HUES64 (cell line): ENCODE results near the gene SLC25A11.

Source experiments
- H3K27ac ChIP-seq: 2 replicates; pipeline ENCODE4 v1.7.0; 2013; ENCODE audit warnings: low read depth, low read length, inconsistent platforms
- H3K27me3 ChIP-seq: 2 replicates; pipeline ENCODE4 v1.6.1; 2013; ENCODE audit warnings: mild to moderate bottlenecking, low read length; ENCODE audit not compliant: insufficient read depth
- H3K36me3 ChIP-seq: 2 replicates; pipeline ENCODE4 v1.6.1; 2013; ENCODE audit warnings: mild to moderate bottlenecking, low read length; ENCODE audit not compliant: insufficient read depth
- H3K4me1 ChIP-seq: 2 replicates; pipeline ENCODE4 v1.6.1; 2013; ENCODE audit warnings: mild to moderate bottlenecking, low read length, moderate library complexity; ENCODE audit not compliant: insufficient read depth
- H3K4me3 ChIP-seq: 2 replicates; pipeline ENCODE4 v1.5.1; 2013; ENCODE audit warnings: mild to moderate bottlenecking, low read length, moderate library complexity
- H3K9ac ChIP-seq: 2 replicates; pipeline ENCODE4 v1.6.1; 2013; ENCODE audit warnings: mild to moderate bottlenecking, low read depth, low read length
- H3K9me3 ChIP-seq: 2 replicates; pipeline ENCODE4 v1.6.1; 2013; ENCODE audit warnings: low read depth, low read length; ENCODE audit not compliant: insufficient read depth
- WGBS: fragments of 150-250, 120-280 bp; methylation state at CpG from one replicate; pipeline ENCODE4 v1.1.7; 2013; ENCODE audit warnings: missing lambda C conversion rate; 5-methylcytosine and 5-hydroxymethylcytosine counted together

Gene SLC25A11

GRCh38 chr17:4948931-4949320, 9.1 kb upstream of the SLC25A11 start:
- H3K9ac ChIP-seq = peak overlapping the region; percentile 99
- under 1% methylated on average over 40 of the region's 40 CpGs for WGBS
- H3K4me1 ChIP-seq = peaks cover 32% of the 10 kb centered on the region
- no peaks in the 10 kb centered on the region for H3K27me3 ChIP-seq
- peaks cover 35% of the 10 kb centered on the region for H3K36me3 ChIP-seq
- no peaks in the 10 kb centered on the region for H3K9me3 ChIP-seq
- peak overlapping the region; percentile 99 for H3K4me3 ChIP-seq
- peak overlapping the region; percentile 100 for H3K27ac ChIP-seq

- peaks cover 41% of the 10 kb centered on the region for H3K36me3 ChIP-seq
- peaks cover 32% of the 10 kb centered on the region for H3K4me1 ChIP-seq
- H3K4me3 ChIP-seq = peak within 1 kb of the TSS; percentile 99
- H3K9me3 ChIP-seq = no peaks in the 10 kb centered on the region
- H3K9ac ChIP-seq = peak within 1 kb of the TSS; percentile 99
- H3K27ac ChIP-seq = peak within 1 kb of the TSS; percentile 100
- no peaks in the 10 kb centered on the region for H3K27me3 ChIP-seq
- under 1% methylated on average over 55 of the region's 59 CpGs for WGBS
These were observed 8.5 kb upstream of the SLC25A11 start, which contains the start of gene PFN1 for GRCh38 chr17:4948166-4948930. PFN1 (minus strand) TSS chr17:4948530; CDS start chr17:4948394, 136 bp downstream.

GRCh38 chr17:4947411-4948165, 7.7 kb upstream of the SLC25A11 start:
- WGBS = under 1% methylated on average over 48 of the region's 56 CpGs
- H3K4me3 ChIP-seq = peak overlapping the region; percentile 99
- peak overlapping the region; percentile 100 for H3K27ac ChIP-seq
- no peaks in the 10 kb centered on the region for H3K9me3 ChIP-seq
- H3K36me3 ChIP-seq = peaks cover 49% of the 10 kb centered on the region
- peaks cover 32% of the 10 kb centered on the region for H3K4me1 ChIP-seq
- no peaks in the 10 kb centered on the region for H3K27me3 ChIP-seq
- H3K9ac ChIP-seq = peak overlapping the region; percentile 99

GRCh38 chr17:4947010-4947410, 7.2 kb upstream of the SLC25A11 start:
- peak overlapping the region; percentile 99 for H3K4me3 ChIP-seq
- H3K27ac ChIP-seq = peak overlapping the region; percentile 100
- peak overlapping the region; percentile 74 for H3K9ac ChIP-seq
- peaks cover 32% of the 10 kb centered on the region for H3K4me1 ChIP-seq
- peaks cover 54% of the 10 kb centered on the region for H3K36me3 ChIP-seq
- WGBS = 3% methylated on average over 7 of the region's 7 CpGs
- no peaks in the 10 kb centered on the region for H3K27me3 ChIP-seq
- no peaks in the 10 kb centered on the region for H3K9me3 ChIP-seq

- H3K9me3 ChIP-seq = no peaks in the 10 kb centered on the region
- peak overlapping the region; percentile 100 for H3K27ac ChIP-seq
- H3K4me1 ChIP-seq = peaks cover 27% of the 10 kb centered on the region
- H3K4me3 ChIP-seq = peak overlapping the region; percentile 99
- H3K36me3 ChIP-seq = peaks cover 57% of the 10 kb centered on the region
- H3K9ac ChIP-seq = peak overlapping the region; percentile 74
- WGBS = 54% methylated on average over 14 of the region's 16 CpGs
- no peaks in the 10 kb centered on the region for H3K27me3 ChIP-seq
These were observed 6.6 kb upstream of the SLC25A11 start for GRCh38 chr17:4946312-4946976.

GRCh38 chr17:4945944-4946280, 6.1 kb upstream of the SLC25A11 start:
- peaks cover 57% of the 10 kb centered on the region for H3K36me3 ChIP-seq
- H3K9ac ChIP-seq = peak overlapping the region; percentile 74; the same call in 1 of the 2 replicates

GRCh38 chr17:4945176-4945943, 5.5 kb upstream of the SLC25A11 start:
- 80% methylated on average over 7 of the region's 7 CpGs for WGBS
- Histone ChIP-seq H3K4me1 (peaks cover 24% of the 10 kb centered on the region; the same call in 1 of the 2 replicates), H3K27me3 (no peaks in the 10 kb centered on the region), H3K9me3 (no peaks in the 10 kb centered on the region), H3K36me3 (peaks cover 57% of the 10 kb centered on the region), H3K9ac (peak overlapping the region; percentile 25; the same call in 1 of the 2 replicates), H3K4me3 (peak overlapping the region; percentile 99; the same call in 1 of the 2 replicates), H3K27ac (peak overlapping the region; percentile 100)

More at GRCh38 chr17:4945944-4946280, 6.1 kb upstream of the SLC25A11 start:
- Histone ChIP-seq H3K27ac (peak overlapping the region; percentile 100; the same call in 1 of the 2 replicates), H3K4me1 (peaks cover 26% of the 10 kb centered on the region), H3K27me3 (no peaks in the 10 kb centered on the region), H3K4me3 (peak overlapping the region; percentile 99; the same call in 1 of the 2 replicates), H3K9me3 (no peaks in the 10 kb centered on the region)
- WGBS = 73% methylated on average over 4 of the region's 4 CpGs

GRCh38 chr17:4944554-4945175, 4.8 kb upstream of the SLC25A11 start:
- peaks cover 57% of the 10 kb centered on the region for H3K36me3 ChIP-seq
- H3K4me1 ChIP-seq = peaks cover 24% of the 10 kb centered on the region; the same call in 1 of the 2 replicates
- 89% methylated on average over 6 of the region's 8 CpGs for WGBS
- no peak overlapping the region; the same call in 1 of the 2 replicates for H3K9ac ChIP-seq
- H3K9me3 ChIP-seq = no peaks in the 10 kb centered on the region
- H3K27me3 ChIP-seq = no peaks in the 10 kb centered on the region
- H3K27ac ChIP-seq = peak overlapping the region; percentile 100
- 0 out of 2 replicates have a peak overlapping the region, but pooled peaks have one; percentile 99 for H3K4me3 ChIP-seq

- H3K27me3 ChIP-seq = no peaks in the 10 kb centered on the region
- no peak overlapping the region for H3K4me3 ChIP-seq
- H3K9me3 ChIP-seq = no peaks in the 10 kb centered on the region
- H3K36me3 ChIP-seq = peaks cover 57% of the 10 kb centered on the region
- peaks cover 24% of the 10 kb centered on the region; the same call in 1 of the 2 replicates for H3K4me1 ChIP-seq
- H3K9ac ChIP-seq = no peak overlapping the region; the same call in 1 of the 2 replicates
- WGBS = 87% methylated on average over 3 of the region's 3 CpGs
- peak overlapping the region; percentile 100; the same call in 1 of the 2 replicates for H3K27ac ChIP-seq
These were observed 4.3 kb upstream of the SLC25A11 start for GRCh38 chr17:4944163-4944553.
